Left kidney (tissue), 2 donors: ENCODE measurements around the gene SELENON. TPM values are rescaled to one million over a fixed set of nuclear protein-coding genes. Genes with fewer than 3 reads are reported as not detected.
"Not testable (repeated sequence)": the region's sequence is repeated elsewhere in the genome, so short reads cannot be mapped to it uniquely, and the experiment has no call there.

Experiments used
- DNase-seq: peaks from one replicate; pipeline ENCODE4 v3.0.0-alpha.2; 2013
- polyA plus RNA-seq: library from polyadenylated mRNA; unstranded; fragments of 120-200 nt; gene quantifications from one replicate; pipeline ENCODE4 v1.2.1, GENCODE V29; 2013; ENCODE audit not compliant: insufficient read length

Gene SELENON
- polyA plus RNA-seq, 1 donor, result 75.1 TPM

DNA sequence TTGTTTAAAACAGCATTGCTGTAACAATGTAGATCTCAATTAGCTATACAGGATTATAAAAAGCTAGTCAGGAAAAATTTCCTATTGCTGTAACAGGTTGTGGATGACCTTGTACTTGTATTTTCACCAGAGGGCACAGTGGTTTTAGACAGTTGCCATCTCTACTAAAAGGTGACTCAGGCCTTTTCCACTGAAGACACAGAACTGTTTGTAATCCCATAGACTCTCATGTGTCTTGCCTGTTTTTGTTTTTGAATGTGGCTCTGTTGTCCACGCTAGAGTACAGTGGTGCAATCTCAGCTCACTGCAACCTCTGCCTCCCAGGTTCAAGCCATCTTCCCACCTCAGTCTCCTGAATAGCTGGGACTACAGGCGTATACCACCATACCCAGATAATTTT is 25.6 kb downstream of the SELENON start:
- no peak for DNase-seq

DNA sequence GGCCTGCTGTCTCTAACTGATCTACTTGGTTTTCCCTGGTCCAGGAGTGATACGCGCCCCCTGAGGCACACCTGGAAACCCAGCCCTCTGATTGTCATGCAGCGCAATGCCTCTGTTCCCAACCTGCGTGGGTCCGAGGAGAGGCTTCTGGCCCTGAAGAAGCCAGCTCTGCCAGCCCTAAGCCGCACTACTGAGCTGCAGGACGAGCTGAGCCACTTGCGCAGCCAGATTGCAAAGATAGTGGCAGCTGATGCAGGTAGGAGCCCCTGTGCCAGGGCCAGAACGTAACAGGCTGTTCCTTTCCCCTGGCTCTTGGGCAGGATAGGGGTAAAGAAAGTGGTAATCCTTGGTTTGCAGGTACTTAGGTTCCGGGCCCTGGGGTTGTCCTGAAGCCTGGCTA is 26.6 kb downstream of the SELENON start:
- DNase-seq, result no peak

DNA sequence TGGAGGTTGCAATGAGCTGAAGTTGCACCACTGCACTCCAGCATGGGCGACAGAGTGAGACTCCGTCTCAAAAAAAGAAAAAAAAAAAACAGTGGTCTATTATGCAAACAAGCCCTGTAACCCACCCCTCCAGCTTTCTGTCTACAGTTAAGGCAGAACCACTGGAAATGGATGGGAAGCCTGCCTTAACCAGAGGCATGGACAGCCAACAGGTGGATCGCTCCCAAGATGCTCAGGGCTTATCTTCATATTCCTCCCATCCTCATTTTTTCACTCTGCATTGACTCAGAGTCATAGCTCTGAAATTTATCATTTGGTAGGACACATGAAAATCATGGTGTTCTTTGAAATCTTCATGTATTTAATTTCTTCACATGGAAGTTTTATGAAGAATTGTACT is 28.5 kb downstream of the SELENON start:
- DNase-seq, result no peak

DNA sequence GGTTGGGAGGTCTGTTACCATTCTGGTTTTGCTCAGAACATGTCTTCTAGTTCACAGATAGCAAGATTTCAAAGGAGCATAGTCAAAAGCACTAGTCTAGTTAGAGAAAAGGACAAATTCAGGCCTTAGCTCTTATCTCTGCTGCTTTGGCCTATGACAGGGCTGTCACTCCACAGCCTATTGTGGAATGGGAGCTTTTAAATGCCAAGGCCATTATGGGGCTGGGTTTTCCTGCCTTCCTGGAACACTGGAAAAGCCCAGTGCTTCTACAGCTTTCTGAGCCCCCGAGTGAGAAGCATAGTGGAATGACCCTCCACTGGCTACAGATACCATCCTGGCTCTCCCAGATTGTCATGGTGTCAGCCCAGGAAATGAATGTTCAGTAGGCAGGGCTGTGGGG is 29.1 kb downstream of the SELENON start:
- no peak for DNase-seq

DNA sequence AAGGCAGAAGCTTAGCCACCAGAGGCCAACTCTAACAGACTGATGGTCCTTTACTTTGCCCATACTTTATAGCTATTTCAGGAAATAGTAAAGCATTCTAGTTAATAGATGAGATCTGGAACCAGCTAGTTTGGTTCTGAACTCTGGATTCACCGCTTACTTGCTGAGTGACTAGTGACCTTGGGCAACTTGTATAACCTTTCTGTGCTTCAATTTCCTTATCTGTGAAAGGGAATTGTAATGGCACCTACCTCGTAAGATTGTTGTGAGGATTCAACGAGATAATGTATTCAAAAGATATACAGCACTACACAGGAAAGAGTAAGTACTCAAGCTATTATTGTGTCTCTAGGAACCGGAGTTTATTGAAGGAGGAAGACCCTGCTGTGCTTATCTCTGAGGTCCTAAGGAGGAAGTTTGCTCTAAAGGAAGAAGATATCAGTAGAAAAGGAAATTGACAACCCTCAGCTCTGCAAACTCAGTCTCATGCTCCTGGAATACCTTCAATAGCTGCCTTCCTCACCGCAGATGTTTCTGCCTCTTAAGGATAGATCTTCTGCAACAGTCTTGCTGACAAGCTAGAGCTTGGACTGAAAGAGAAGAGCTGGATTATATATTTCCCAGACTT is 31.7 kb downstream of the SELENON start:
- no peak for DNase-seq

DNA sequence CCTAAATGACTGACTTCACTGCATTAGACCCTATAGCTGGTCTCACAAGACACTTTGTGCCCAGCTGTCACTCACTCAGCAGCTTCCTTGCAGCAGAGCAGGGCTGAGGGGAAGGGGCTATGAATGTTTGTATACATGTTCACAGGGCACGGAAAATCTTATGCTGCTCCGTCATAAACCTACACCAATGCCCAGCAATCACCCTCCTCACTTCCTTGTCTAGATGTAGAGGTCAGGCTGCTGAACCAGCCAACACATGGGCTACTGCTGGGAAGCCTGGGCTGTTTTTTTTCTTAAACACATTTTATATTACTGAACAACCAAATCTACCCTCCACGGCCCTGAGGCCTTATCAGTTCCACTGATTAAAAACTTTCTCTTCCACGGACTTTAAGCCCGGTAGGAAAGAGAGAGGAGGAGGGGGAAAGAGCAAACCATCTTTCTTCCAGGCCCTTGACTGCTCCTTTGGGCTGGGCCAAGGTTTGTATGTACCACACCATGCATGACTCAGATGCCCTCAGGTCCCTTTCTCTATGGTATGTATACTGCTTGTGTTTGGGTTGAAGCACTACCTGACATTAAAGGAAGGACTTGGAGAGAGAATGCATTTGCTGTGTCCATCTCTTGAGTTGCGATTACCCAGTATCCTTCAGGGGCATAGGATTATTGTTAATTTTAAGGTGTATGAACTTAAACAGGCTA is 32.5 kb downstream of the SELENON start:
- no peak for DNase-seq

DNA sequence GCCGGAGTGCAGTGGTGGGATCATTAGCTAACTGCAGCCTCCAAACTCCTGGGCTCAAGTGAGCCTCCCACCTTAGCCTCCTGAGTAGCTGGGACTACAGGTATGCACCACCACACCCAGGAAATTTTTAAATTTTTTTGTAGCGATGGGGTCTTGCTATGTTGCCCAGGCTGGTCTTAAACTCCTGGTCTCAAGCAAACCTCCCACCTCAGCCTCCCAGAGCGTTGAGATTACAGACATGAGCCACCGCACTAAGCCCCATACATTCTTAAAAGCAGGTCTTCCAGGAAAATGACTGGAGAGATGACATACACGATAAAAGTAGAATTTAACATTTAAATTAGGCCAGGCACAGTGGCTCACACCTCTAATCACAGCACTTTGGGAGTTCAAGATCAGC is 33.2 kb downstream of the SELENON start:
- no peak for DNase-seq

DNA sequence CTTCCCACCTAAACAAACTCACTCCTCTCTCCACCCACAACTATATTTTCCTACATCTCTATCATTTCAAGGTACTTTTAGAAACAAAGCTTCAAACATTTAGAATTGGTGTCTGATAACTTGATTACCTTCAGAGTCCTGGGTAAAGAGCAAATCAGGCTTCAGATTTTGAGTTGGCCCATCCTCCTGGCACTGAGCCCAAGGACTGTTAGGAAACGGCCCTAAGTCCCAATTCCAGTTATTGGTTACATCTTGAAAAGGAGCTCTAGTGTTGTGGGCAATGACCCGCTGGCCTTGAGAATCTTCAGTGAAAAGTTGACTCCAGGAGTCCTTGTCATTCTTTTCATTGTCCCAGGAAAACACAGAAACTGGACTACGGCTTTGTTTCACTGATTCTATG is 34.9 kb downstream of the SELENON start:
- DNase-seq, result no peak

DNA sequence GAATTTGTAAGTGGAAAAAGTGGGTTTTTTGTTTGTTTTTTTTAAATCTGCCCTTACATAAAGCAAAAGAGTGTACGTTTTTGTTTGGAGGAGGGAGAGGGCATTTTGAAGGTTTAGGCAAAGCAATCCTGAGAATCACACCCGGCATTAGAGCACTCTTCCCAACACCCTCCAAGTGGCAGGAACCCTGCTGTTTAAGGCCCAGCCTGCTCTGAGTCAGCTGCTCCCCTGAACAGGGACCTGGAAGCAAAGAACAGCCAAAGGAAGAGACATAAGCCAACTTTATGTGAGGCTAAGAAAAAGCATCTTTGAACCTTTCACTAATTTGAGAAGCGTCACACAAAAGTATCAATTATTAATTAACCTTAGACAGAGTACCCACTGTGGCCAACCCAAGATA is 36.7 kb downstream of the SELENON start:
- no peak for DNase-seq

DNA sequence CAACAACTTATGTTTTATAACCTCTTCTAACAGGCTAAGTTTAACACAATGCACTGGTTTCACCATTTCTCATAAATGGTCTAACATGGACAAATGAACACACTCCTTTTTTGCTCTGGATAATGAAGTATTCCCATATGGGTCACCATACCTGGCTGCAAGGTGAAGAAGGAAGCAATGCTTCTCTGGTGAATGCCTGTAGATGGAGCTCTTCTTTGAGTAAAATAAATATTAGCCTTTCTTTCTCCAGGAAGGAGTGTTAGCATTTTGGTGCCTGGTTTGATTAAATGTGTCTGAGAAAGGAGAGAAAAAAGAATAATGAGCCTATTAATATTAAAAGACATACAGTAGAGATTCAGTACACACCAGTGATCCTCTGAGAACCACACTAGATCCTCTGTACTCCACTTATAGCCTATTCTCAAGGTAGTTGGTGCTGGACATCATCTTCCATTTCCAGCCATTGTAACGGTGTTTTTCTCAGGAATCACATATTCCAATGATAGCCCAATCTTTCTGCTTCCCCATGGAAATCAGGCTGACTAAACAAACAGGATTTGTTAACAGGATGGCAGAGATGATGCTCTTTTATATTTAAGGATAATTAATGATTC is 37.4 kb downstream of the SELENON start:
- no peak for DNase-seq

DNA sequence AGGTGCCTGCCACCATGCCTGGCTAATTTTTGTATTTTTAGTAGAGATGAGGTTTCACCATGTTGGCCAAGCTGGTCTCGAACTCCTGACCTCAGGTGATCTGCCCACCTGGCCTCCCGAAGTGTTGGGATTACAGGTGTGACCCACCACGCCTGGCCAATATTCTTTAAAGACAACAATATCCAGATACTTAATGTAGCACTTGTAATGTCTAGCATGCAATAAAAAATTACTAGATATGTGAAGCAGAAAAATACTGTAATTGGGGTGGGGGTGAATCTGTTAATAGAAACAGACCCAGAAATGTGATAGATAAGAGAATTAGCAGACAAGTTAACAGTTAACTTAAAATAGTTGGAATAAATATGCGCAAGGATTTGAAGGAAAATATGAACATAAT is 39.8 kb downstream of the SELENON start:
- not testable (repeated sequence) for DNase-seq

DNA sequence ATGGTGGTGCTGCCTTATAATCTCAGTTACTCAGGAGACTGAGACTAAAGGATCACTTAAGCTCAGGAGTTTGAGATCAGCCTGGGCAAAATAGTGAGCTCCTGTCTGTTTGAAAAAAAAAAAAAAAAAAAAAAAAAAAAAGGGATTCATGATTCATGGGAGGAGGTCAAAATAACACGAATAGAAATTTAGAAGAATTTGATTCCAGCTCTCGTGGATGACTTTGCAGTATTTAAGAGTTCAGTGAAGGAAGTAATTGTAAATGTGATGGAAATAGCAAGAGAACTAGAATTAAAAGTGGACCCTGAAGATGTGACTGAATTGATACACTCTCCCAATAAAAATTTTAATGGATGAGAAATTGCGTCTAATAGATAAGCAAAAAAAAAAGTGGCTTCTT is 43.5 kb downstream of the SELENON start:
- DNase-seq, result no peak

DNA sequence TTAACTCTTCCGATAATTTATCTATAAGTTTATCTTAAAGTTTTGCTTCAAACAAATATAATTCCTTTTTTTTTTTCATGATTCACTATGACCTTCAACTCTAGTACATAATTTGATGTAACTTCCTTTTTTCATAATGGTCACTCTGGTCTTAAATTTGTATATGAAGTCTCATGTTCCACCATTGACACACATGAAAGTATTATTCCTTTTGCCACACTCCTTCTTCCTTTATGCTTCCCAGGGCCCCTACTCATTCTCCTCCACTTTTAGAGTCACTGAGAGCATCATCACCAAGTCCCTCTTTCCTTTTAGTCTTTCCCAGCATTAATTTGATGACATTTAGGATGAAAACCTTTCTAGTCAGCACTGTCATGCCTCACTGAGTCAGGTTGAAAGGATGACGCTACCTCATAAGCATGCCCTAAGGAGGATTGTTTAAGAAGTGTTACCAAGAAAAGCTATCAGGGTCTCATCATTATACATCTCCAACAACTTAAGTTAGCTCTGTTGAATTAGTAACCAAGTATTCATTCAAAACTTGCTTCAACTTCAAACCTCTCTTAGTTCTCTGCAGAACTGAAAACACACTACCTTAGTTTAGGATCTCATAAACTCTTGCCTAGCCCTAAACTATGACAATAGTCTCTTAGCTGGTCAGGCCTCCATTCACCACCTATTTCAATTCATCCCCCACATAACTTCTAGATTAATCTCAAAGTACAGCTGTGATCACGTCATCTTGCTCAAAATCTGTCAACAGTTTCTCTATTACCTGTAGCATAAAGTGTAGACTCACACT is 44.7 kb downstream of the SELENON start:
- no peak for DNase-seq

DNA sequence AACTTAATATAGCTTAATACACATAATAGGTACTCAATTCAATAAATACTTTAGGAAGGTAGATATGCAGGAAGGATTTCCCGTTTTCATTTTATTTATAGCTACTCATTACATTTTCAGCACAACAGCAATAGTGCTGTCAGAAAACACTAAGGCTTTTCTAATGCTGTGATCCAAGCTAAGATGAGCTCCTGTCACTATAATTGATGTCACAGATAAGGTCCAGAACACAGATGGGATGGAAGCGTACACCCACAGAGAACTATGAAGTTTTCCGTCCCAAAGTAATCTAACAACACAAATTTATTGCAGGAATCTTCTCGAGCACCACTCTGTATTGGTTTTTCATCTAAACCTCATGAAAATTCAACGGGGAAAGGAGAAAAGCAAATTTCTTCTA is 45.7 kb downstream of the SELENON start:
- no peak for DNase-seq

DNA sequence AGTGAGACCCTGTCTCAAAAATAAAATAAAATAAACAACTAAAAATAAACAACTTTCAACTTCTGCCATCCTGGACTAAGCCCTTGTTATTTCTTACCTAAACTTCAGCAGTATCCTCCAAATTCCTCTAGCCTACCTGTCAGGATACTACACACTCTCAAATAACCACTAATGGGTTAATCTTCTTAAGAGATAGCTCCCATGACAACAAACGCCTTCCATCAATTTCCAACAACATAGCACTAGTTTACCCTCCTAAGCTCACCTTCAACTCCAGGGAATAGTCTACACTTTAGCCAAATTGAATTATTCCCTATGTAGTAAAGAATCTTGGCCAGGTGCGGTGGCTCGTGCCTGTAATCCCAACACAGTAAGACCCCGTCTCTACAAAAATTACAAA is 47.9 kb downstream of the SELENON start:
- no peak for DNase-seq

DNA sequence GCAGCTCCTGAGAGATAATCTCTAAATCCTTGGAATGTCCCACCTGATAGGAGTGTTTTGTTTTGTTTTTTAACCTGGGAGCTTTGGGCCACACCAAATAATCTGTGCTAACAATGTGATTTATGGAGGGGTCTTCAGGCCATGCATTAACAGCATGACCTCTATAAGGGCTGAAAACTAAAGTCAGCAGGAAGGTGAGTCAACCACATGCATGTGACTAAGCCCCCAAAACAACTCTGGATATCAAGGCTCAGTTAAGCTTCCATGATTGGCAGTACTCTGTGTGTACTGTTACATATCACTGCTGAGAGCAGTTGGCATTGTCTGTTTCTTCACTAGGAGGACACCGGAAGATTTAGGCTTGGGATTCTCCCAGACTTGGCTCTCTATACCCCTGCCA is 48.5 kb downstream of the SELENON start:
- no peak for DNase-seq

DNA sequence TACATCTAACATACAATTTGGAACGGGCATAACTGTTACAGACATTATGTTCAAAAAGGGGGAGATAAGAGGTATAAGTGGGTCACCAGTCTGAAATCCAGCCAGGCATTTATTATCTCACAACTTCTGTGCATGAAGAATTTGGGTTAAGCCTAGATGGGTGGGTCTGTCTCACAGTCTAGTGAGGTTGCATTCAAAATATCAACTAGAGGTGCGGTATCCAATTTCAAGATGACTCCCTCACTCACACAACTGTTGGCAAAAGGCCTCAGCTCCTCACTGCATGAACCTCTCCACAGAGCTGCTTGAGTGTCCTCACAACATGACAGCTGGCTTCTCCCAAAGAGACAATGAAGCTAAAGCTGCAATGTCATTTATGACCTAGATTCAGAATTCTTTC is 54.6 kb downstream of the SELENON start:
- no peak for DNase-seq

DNA sequence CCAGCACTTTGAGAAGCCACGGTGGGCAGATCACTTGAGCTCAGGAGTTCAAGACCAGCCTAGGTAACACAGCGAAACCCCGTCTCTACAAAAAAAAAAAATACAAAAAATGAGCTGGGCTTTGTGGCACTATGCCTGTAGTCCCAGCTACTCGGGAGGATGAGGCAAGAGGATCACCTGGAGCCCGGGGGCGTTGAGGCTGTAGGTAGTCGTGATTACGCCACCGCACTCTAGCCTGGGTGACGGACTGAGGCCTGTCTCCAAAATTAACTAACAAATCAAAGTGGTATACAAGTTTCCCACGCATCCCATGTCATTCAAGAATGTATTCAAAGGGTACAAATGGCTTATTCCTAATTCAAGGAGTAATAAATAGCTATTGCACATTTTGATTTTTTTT is 56.9 kb downstream of the SELENON start:
- no peak for DNase-seq

DNA sequence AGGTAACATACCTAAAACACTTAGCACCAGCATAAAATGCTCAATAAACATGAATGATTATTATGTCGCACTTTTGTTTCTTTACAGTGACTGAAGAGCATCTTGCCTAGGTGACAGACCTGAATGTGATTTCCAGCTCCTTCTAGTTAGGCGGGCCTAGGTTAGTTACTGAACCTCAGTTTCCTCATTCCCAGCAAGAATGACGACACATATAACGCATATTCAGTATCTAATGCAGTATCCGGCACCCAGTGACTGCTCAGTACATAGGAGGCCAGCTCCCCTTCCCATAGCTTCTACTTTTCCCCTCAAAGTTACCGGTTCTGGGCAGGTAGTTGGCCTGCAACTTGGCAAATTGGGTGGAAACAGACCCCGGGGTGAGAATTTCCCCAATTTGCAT is 58.5 kb downstream of the SELENON start:
- no peak for DNase-seq

DNA sequence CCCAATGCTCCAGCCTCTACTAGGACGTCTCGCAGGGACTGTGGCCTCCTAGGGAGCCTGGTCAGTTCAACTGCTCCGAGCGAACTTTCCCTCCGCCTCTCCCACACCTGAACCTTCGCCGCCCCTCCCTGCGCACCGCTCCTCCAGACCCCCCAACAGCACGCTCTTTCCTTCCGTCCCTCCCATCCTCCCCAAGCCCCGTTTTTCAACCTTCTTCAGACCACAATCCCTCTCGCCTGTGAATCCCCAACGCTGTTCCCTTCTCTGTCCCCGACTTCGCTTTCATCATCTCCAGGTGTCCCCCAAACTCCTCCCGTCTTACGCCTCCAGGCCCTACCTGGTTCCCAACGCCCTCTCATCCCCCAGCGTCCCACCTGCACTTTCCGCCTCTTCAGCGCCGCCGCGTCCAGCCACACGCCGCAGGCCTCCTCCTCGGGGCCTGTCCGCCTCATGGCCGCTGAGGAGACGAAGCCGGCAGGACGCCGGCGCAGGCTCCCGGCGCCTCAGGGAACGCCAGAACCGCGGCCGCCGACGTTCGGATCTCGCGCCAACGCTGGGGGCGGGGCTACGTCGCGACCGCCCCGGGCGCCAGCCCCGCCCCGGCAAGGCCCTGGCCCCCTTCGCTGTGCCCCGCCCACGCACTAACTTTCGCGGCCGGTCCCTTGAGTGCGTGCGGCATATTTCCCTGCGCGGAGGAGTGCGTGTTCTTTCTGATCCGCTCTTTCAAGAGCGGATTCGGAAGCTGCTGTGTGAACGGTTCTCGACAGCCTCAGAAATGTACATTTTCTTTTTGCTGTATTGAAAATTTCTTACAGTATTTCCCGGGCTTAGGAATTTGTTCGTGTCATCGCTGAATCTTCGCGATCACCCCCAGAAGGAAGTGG is 59.2 kb downstream of the SELENON start, which contains the start of gene AUNIP:
AUNIP (minus strand) TSS at position 552 of the 884 bp plus-strand sequence; CDS start at position 452, 100 bp downstream.
- peak; percentile 86 for DNase-seq
